ENCODE data around the gene SDHC.
"Not testable (repeated sequence)": the region's sequence is repeated elsewhere in the genome, so short reads cannot be mapped to it uniquely, and the experiment has no call there.

Gene SDHC

GRCh38 chr1:161389158-161389557, 75.0 kb downstream of the SDHC start:
- not testable (repeated sequence) for DNase-seq

GRCh38 chr1:161389691-161390558, 75.7 kb downstream of the SDHC start:
- peak; percentile 88 for DNase-seq

GRCh38 chr1:161390559-161390858, 76.3 kb downstream of the SDHC start:
- DNase-seq = no peak

- not testable (repeated sequence) for DNase-seq
These were observed 77.0 kb downstream of the SDHC start for GRCh38 chr1:161391136-161391535.

- DNase-seq = no peak
These were observed 77.4 kb downstream of the SDHC start for GRCh38 chr1:161391611-161392010.

GRCh38 chr1:161393151-161393550, 79.0 kb downstream of the SDHC start:
- DNase-seq = no peak

- not testable (repeated sequence) for DNase-seq
These were observed 82.9 kb downstream of the SDHC start for GRCh38 chr1:161397038-161397437.

- DNase-seq = no peak
These were observed 84.7 kb downstream of the SDHC start for GRCh38 chr1:161398900-161399256.

- peak; percentile 42 for DNase-seq
These were observed 85.2 kb downstream of the SDHC start for GRCh38 chr1:161399257-161399998.

- no peak for DNase-seq
These were observed 88.3 kb downstream of the SDHC start for GRCh38 chr1:161402446-161402845.

- DNase-seq = no peak
These were observed 89.9 kb downstream of the SDHC start for GRCh38 chr1:161404051-161404597.

GRCh38 chr1:161406551-161406950, 92.4 kb downstream of the SDHC start:
- DNase-seq = not testable (repeated sequence)

- DNase-seq = no peak
These were observed 93.3 kb downstream of the SDHC start for GRCh38 chr1:161407451-161407985.

- no peak for DNase-seq
These were observed 94.4 kb downstream of the SDHC start for GRCh38 chr1:161408429-161409052.

- not testable (repeated sequence) for DNase-seq
These were observed 95.9 kb downstream of the SDHC start for GRCh38 chr1:161409848-161410635.

- not testable (repeated sequence) for DNase-seq
These were observed 96.4 kb downstream of the SDHC start for GRCh38 chr1:161410636-161410970.

All from cortex of kidney (tissue), 1 donor.